Naive thymus-derived CD8-positive, alpha-beta T cell (primary cell): ENCODE results near the gene WIPF1. TPM values are rescaled to one million over a fixed set of nuclear protein-coding genes. Genes with fewer than 3 reads are reported as not detected.

Source experiments
- ATAC-seq, 2 donors: fragments of 150-1000 bp; cut with Tn5 transposase in 1 of 2; sonication (Bioruptor Pico), chemical (Tn5 transposase) in 1 of 2; 1 replicate in 1 of 2; 2 replicates in 1 of 2; pipeline ENCODE4 v1.10.0; 2021; ENCODE audit warnings: mild to moderate bottlenecking in 2 of 2, moderate library complexity in 2 of 2
- POLR2A ChIA-PET: fragments of 350-600 bp; sonication (Branson Sonifier 250); formaldehyde crosslinking; loops from one replicate; lab custom pipeline; 2021; ENCODE audit warnings: antibody characterized with exemption; lab: Charles Lee
- DNase-seq, 10 donors: peaks; one replicate each; pipeline versions ENCODE4 v3.0.0 to v3.0.0-alpha.2; 2020 to 2022
- H3K27ac Mint-ChIP-seq, 10 donors: one replicate each; pipeline ENCODE4 v1.8.0; 2020 to 2022; ENCODE audit warnings: mild to moderate bottlenecking in 10 of 10, mixed read lengths in 10 of 10, moderate library complexity in 4 of 10, inconsistent platforms in 1 of 10
- H3K27me3 Mint-ChIP-seq, 5 donors: one replicate each; pipeline ENCODE4 v1.8.0; 2021 to 2022; ENCODE audit warnings: mixed read lengths in 5 of 5
- H3K36me3 Mint-ChIP-seq, 3 donors: one replicate each; pipeline ENCODE4 v1.8.0; 2020 to 2022; ENCODE audit warnings: mixed read lengths in 3 of 3, mild to moderate bottlenecking in 2 of 3, inconsistent platforms in 1 of 3
- H3K4me1 Mint-ChIP-seq, 4 donors: one replicate each; pipeline ENCODE4 v1.8.0; 2021 to 2022; ENCODE audit warnings: mixed read lengths in 4 of 4
- H3K4me3 Mint-ChIP-seq, 10 donors: one replicate each; pipeline ENCODE4 v1.8.0; 2020 to 2022; ENCODE audit warnings: mild to moderate bottlenecking in 10 of 10, mixed read lengths in 10 of 10, moderate library complexity in 6 of 10, inconsistent platforms in 1 of 10
- H3K9me3 Mint-ChIP-seq, 9 donors: one replicate each; pipeline ENCODE4 v1.8.0; 2020 to 2022; ENCODE audit warnings: mixed read lengths in 9 of 9, mild to moderate bottlenecking in 3 of 9, inconsistent platforms in 1 of 9, moderate library complexity in 1 of 9
- polyA plus RNA-seq, 3 donors: library from polyadenylated mRNA; unstranded; fragments of 300-500 nt; fragmentation: Illumina TruSeq; gene quantifications; one replicate each; pipeline ENCODE4 v1.2.3, GENCODE V29; 2021
- total RNA-seq, 8 experiments: library from RNA in 2 of 8; stranded (reverse) in 2 of 8; gene quantifications; one replicate each; pipeline ENCODE4 v1.2.3 and lab custom pipeline; 2021 to 2026

WIPF1 gene
- total and polyA plus RNA-seq, 5 experiments from 2014 or later = 97.5 to 419 (median 116) TPM

GRCh38 chr2:174594456-174594855, 3.1 kb downstream of the WIPF1 start:
- Mint-ChIP-seq H3K4me1 (peaks cover 29 to 70% (median 55%) of the 10 kb centered on the region in 4 donors), H3K27ac (peak overlapping the region; percentile 92 to 100 (median 98)), H3K36me3 (peaks cover 9 to 47% (median 39%) of the 10 kb centered on the region in 3 donors), H3K4me3 (peak overlapping the region; percentile 82 to 98 (median 94)), H3K9me3 (peaks cover 0 to 2% (median 0%) of the 10 kb centered on the region in 9 donors), H3K27me3 (no peaks in the 10 kb centered on the region)
- peak in 2 of 10 donors; percentile 41 to 45 for DNase-seq
- ATAC-seq = no peak
- POLR2A ChIA-PET = interaction anchor here (0.6 to 5.6 kb wide), 21 partner anchors 8 to 629 kb away, joined by 3 to 34 read pairs (median 5); partner anchors contain the start of gene GPR155

GRCh38 chr2:174593574-174594203, 3.9 kb downstream of the WIPF1 start:
- Mint-ChIP-seq H3K9me3 (peaks cover 0 to 2% (median 0%) of the 10 kb centered on the region in 9 donors), H3K27me3 (no peaks in the 10 kb centered on the region), H3K4me3 (peak overlapping the region; percentile 82 to 98 (median 94)), H3K27ac (peak overlapping the region; percentile 92 to 100 (median 98)), H3K36me3 (peaks cover 9 to 54% (median 36%) of the 10 kb centered on the region in 3 donors), H3K4me1 (peaks cover 32 to 70% (median 55%) of the 10 kb centered on the region in 4 donors)
- DNase-seq (peak in 9 of 10 donors; percentile 61 to 91 (median 84)), ATAC-seq (peak; percentile 75 to 85)
- POLR2A ChIA-PET = interaction anchor here (0.6 to 5.6 kb wide), 18 partner anchors 9 to 107 kb away, joined by 3 to 34 read pairs (median 6); partner anchors contain the start of gene GPR155

DNA sequence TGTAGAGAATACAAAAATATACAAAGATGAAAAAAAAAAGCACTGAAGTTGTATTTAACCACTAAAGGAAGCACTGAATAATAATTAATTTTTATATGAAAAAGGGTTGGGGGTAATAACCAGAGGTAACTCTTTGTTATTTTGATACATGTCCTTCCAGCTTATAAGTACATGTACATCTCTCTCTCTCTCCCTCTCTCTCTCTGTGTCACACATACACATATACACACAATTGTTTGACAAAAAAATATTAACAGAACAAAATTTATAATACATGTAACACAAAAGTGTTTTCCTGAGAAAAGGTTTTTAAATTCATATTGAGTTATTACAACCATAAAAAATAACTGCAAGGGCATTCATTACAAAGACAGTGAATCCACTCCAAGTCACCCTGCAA, 4.6 kb downstream of the WIPF1 start:
- POLR2A ChIA-PET = interaction anchor here (0.9 to 5.6 kb wide), 15 partner anchors 8 to 107 kb away, joined by 3 to 34 read pairs (median 6); partner anchors contain the start of gene GPR155
- Mint-ChIP-seq H3K36me3 (peaks cover 9 to 60% (median 41%) of the 10 kb centered on the region in 3 donors), H3K27me3 (no peaks in the 10 kb centered on the region), H3K4me3 (peak overlapping the region; percentile 82 to 98 (median 94)), H3K27ac (peak overlapping the region; percentile 92 to 100 (median 98)), H3K4me1 (peaks cover 34 to 70% (median 58%) of the 10 kb centered on the region in 4 donors), H3K9me3 (peaks cover 0 to 2% (median 0%) of the 10 kb centered on the region in 9 donors)
- ATAC-seq (no peak), DNase-seq (no peak)

DNA sequence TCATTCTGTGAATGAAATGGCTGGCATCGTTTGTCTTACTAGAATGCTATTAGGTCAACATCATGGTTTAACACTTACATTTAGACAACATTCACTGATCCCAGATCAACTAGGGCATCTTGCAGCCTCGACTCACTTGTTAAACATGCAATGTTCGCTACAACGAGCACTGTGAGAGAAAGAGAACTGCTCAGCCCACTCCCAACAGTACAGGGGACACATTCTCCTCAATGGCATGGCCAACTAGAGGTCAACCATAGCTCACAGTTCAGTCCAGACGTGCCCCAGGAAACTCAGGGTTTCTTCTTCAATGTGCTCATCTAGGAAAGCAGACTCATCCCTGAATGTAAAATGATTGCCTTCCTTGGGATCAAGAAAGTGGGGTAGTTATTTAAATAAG, 5.9 kb downstream of the WIPF1 start:
- peak overlapping the region; percentile 34 to 88 (median 74) for H3K4me3 Mint-ChIP-seq
- POLR2A ChIA-PET = interaction anchor here (0.8 to 5.6 kb wide), 4 partner anchors 10 to 107 kb away, joined by 3 to 34 read pairs (median 12); no protein-coding TSS in a partner anchor

DNA sequence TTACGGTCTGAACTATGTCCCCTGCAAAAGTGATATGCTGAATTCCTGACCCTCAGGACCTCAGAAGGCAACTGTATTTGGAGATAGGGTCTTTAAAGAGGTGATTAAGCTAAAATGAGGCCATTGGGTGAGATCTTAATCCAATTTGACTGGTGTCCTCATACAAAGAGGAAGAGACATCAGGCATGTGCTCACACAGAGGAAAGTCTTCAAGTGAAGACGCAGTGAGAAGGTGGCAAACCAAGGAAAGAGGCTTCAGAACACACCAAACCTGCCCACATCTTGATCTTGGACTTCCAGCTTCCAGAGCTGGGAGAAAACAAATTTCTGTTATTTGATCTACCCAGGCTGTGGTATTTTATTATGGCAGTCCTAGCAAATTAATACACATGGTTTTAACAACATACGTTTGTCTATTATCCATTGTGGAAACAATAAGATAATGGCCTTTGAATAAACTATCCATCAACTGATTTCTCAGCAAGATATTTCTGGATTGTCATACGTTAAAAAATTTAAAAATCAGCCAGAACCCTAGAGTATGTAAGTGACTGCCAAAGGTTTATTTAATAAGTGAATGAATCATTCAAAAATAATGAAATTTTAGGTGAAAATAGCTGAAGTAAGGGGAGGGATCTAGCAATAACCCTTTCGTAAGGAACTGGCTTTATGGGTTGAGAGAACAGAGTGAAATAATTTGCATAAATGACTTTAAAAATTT, 6.5 kb downstream of the WIPF1 start:
- Mint-ChIP-seq H3K4me1 (peaks cover 41 to 88% (median 72%) of the 10 kb centered on the region in 4 donors), H3K36me3 (peaks cover 2 to 72% (median 32%) of the 10 kb centered on the region in 3 donors), H3K27ac (peak overlapping the region; percentile 94 to 100 (median 98)), H3K4me3 (peak overlapping the region; percentile 34 to 88 (median 74)), H3K27me3 (no peaks in the 10 kb centered on the region), H3K9me3 (peaks cover 0 to 2% (median 0%) of the 10 kb centered on the region in 9 donors)
- DNase-seq = no peak
- POLR2A ChIA-PET = interaction anchor here (1.1 to 5.6 kb wide), 4 partner anchors 11 to 106 kb away, joined by 3 to 34 read pairs (median 12); no protein-coding TSS in a partner anchor
- no peak for ATAC-seq

More for the DNA sequence above, 5.9 kb downstream of the WIPF1 start:
- peak overlapping the region; percentile 94 to 100 (median 98) for H3K27ac Mint-ChIP-seq
- no peaks in the 10 kb centered on the region for H3K27me3 Mint-ChIP-seq
- peaks cover 3 to 69% (median 39%) of the 10 kb centered on the region in 3 donors for H3K36me3 Mint-ChIP-seq
- peaks cover 36 to 82% (median 65%) of the 10 kb centered on the region in 4 donors for H3K4me1 Mint-ChIP-seq
- H3K9me3 Mint-ChIP-seq = peaks cover 0 to 2% (median 0%) of the 10 kb centered on the region in 9 donors
- DNase-seq = no peak
- ATAC-seq = no peak

- DNase-seq (no peak), ATAC-seq (no peak)
- H3K4me3 Mint-ChIP-seq = peak overlapping the region; percentile 34 to 88 (median 72)
- peak overlapping the region; percentile 94 to 100 (median 98) for H3K27ac Mint-ChIP-seq
- peaks cover 0 to 74% (median 28%) of the 10 kb centered on the region in 3 donors for H3K36me3 Mint-ChIP-seq
- POLR2A ChIA-PET = interaction anchor here (0.7 to 3.0 kb wide), 4 partner anchors 8 to 97 kb away, joined by 3 to 20 read pairs (median 4); no protein-coding TSS in a partner anchor
- H3K4me1 Mint-ChIP-seq = peaks cover 44 to 90% (median 78%) of the 10 kb centered on the region in 4 donors
- no peaks in the 10 kb centered on the region for H3K27me3 Mint-ChIP-seq
- H3K9me3 Mint-ChIP-seq = peaks cover 0 to 2% (median 0%) of the 10 kb centered on the region in 9 donors
Measured at GRCh38 chr2:174590346-174590745, 7.3 kb downstream of the WIPF1 start.

- Mint-ChIP-seq H3K27ac (peak overlapping the region; percentile 82 to 100 (median 97)), H3K4me1 (peaks cover 50 to 93% (median 85%) of the 10 kb centered on the region in 4 donors), H3K4me3 (peak overlapping the region; percentile 72 to 90 (median 82)), H3K36me3 (peaks cover 0 to 80% (median 29%) of the 10 kb centered on the region in 3 donors), H3K9me3 (no peaks in the 10 kb centered on the region), H3K27me3 (no peaks in the 10 kb centered on the region)
- ATAC-seq (peak in 1 of 2 donors; percentile 19), DNase-seq (peak in 2 of 10 donors; percentile 34 to 40)
- POLR2A ChIA-PET = interaction anchor here (5.8 kb wide), 1 partner anchor 9 kb away, joined by 33 read pairs; the partner anchor contains the start of gene WIPF1
Measured at GRCh38 chr2:174589334-174589733, 8.3 kb downstream of the WIPF1 start.

DNA sequence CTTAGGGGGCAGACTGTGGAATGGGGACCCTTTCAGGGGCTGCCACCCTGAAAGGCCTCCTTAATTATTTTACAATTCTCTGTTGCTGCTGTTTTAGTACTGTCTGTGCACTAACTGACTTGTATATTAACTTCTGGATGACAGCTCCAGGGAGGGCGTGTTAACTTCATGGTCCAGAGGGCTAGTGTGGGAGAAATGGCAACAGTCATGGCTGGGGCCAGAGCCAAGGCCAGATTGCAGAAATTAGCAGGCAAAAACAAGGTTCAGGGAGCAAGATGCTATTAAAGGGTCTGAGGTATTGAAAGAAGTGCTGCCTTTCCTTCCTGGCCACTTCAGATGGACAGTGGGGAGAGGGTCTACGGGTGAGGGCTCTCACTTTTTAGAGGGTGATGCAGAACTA, 9.1 kb downstream of the WIPF1 start:
- H3K9me3 Mint-ChIP-seq = no peaks in the 10 kb centered on the region
- H3K27me3 Mint-ChIP-seq = no peaks in the 10 kb centered on the region
- DNase-seq (no peak), ATAC-seq (no peak)
- peaks cover 0 to 83% (median 32%) of the 10 kb centered on the region in 3 donors for H3K36me3 Mint-ChIP-seq
- H3K4me3 Mint-ChIP-seq = peak overlapping the region; percentile 72 to 90 (median 82)
- POLR2A ChIA-PET = interaction anchor here (5.8 kb wide), 1 partner anchor 9 kb away, joined by 33 read pairs; the partner anchor contains the start of gene WIPF1
- peaks cover 46 to 94% (median 85%) of the 10 kb centered on the region in 4 donors for H3K4me1 Mint-ChIP-seq
- peak overlapping the region; percentile 82 to 100 (median 97) for H3K27ac Mint-ChIP-seq

GRCh38 chr2:174587579-174587978, 10.0 kb downstream of the WIPF1 start:
- no peaks in the 10 kb centered on the region for H3K9me3 Mint-ChIP-seq
- POLR2A ChIA-PET = interaction anchor here (5.8 kb wide), 1 partner anchor 10 kb away, joined by 33 read pairs; the partner anchor contains the start of gene WIPF1
- peak overlapping the region; percentile 38 to 90 (median 82) for H3K4me3 Mint-ChIP-seq
- DNase-seq (no peak), ATAC-seq (no peak)
- no peaks in the 10 kb centered on the region for H3K27me3 Mint-ChIP-seq
- peak overlapping the region; percentile 82 to 100 (median 97) for H3K27ac Mint-ChIP-seq
- H3K4me1 Mint-ChIP-seq = peaks cover 48 to 95% (median 89%) of the 10 kb centered on the region in 4 donors
- peaks cover 0 to 84% (median 38%) of the 10 kb centered on the region in 3 donors for H3K36me3 Mint-ChIP-seq

GRCh38 chr2:174586418-174587295, 10.9 kb downstream of the WIPF1 start:
- Mint-ChIP-seq H3K4me1 (peaks cover 46 to 97% (median 91%) of the 10 kb centered on the region in 4 donors), H3K27ac (peak overlapping the region; percentile 88 to 100 (median 97)), H3K4me3 (peak overlapping the region; percentile 42 to 90 (median 76)), H3K36me3 (peaks cover 0 to 88% (median 34%) of the 10 kb centered on the region in 3 donors), H3K27me3 (no peaks in the 10 kb centered on the region), H3K9me3 (no peaks in the 10 kb centered on the region)
- POLR2A ChIA-PET = interaction anchor here (1.0 to 5.8 kb wide), 2 partner anchors 11 to 48 kb away, joined by 3 to 33 read pairs; partner anchors contain the start of gene WIPF1
- DNase-seq (no peak), ATAC-seq (no peak)
